ENCODE data around the gene NEK10.

DNA sequence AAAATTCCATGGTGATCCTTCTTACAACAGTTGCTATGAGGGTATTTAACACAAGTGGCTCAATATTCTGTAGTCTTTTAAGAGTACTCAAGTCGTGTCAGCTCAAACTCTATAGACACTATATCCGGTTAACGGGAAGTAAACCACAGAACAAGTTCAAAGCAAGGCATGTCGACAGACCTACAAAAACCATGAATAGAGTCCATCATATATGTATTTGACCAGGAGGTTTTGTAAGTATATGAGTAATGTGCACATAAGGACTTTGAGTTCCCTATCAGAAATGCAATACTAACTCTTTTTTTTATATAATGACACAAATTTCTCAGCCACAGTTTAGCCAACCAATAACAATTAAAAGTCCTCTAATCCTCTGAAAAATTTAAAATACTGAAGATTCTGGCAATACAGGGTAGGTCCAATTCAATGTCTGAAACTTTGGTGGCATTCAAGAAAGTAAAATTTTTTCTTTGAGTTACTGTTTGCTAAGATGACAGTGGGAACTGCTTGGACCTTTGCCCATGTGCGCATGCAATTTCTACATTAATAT is 93.7 kb downstream of the NEK10 start:
- TF ChIP-seq POLR2A (IDR thresholded peaks at IDR 0.05; ENCODE audit: low read length) (no peak), GATA1 (IDR thresholded peaks at IDR 0.05; ENCODE audit: low read depth, low read length) (no peak)

All from erythroblast (primary cell).